ENCODE results near the gene STARD13.
A peak's percentile ranks its signal among the peaks of the same experiment; 100 is the strongest.
"Not testable (repeated sequence)": the region's sequence is repeated elsewhere in the genome, so short reads cannot be mapped to it uniquely, and the experiment has no call there.

The STARD13 gene

GRCh38 chr13:33162725-33163124 lies 122.8 kb downstream of the STARD13 start:
- H3K4me3 ChIP-seq (ENCODE audit: low read depth in 1 of 5, low read length in 5 of 5); H3K4me1 ChIP-seq (ENCODE audit: control insufficient read depth in 5 of 5, insufficient read depth in 5 of 5, low read length in 5 of 5); H3K9me3 ChIP-seq (ENCODE audit: control insufficient read depth in 5 of 5, low read length in 5 of 5); H3K27ac ChIP-seq (ENCODE audit: low read depth, low read length); H3K27me3 ChIP-seq (ENCODE audit: control insufficient read depth in 5 of 5, insufficient read depth in 4 of 5, low read length in 5 of 5); H3K9ac ChIP-seq (ENCODE audit: low read length in 5 of 5): not testable (repeated sequence)
- H3K36me3 ChIP-seq (ENCODE audit: control insufficient read depth in 5 of 5, insufficient read depth in 5 of 5, low read length in 5 of 5) = peaks cover 30 to 48% (median 41%) of the 10 kb centered on the region in 5 donors

GRCh38 chr13:33158816-33159215 lies 126.7 kb downstream of the STARD13 start:
- peaks cover 0 to 3% (median 0%) of the 10 kb centered on the region in 5 donors for H3K9me3 ChIP-seq (ENCODE audit: control insufficient read depth in 5 of 5, low read length in 5 of 5)
- H3K4me3 ChIP-seq (ENCODE audit: low read depth in 1 of 5, low read length in 5 of 5) = no peak overlapping the region
- no peak overlapping the region for H3K9ac ChIP-seq (ENCODE audit: low read length in 5 of 5)
- no peak overlapping the region for H3K27ac ChIP-seq (ENCODE audit: low read depth, low read length)
- peaks cover 0 to 5% (median 0%) of the 10 kb centered on the region in 5 donors for H3K4me1 ChIP-seq (ENCODE audit: control insufficient read depth in 5 of 5, insufficient read depth in 5 of 5, low read length in 5 of 5)
- H3K36me3 ChIP-seq (ENCODE audit: control insufficient read depth in 5 of 5, insufficient read depth in 5 of 5, low read length in 5 of 5) = peaks cover 17 to 50% (median 30%) of the 10 kb centered on the region in 5 donors
- no peaks in the 10 kb centered on the region for H3K27me3 ChIP-seq (ENCODE audit: control insufficient read depth in 5 of 5, insufficient read depth in 4 of 5, low read length in 5 of 5)

- H3K9me3 ChIP-seq (ENCODE audit: control insufficient read depth in 5 of 5, low read length in 5 of 5) = peaks cover 0 to 3% (median 0%) of the 10 kb centered on the region in 5 donors
- H3K4me3 ChIP-seq (ENCODE audit: low read depth in 1 of 5, low read length in 5 of 5) = no peak overlapping the region
- H3K4me1 ChIP-seq (ENCODE audit: control insufficient read depth in 5 of 5, insufficient read depth in 5 of 5, low read length in 5 of 5) = peaks cover 0 to 6% (median 0%) of the 10 kb centered on the region in 5 donors
- peaks cover 20 to 55% (median 30%) of the 10 kb centered on the region in 5 donors for H3K36me3 ChIP-seq (ENCODE audit: control insufficient read depth in 5 of 5, insufficient read depth in 5 of 5, low read length in 5 of 5)
- no peak overlapping the region for H3K27ac ChIP-seq (ENCODE audit: low read depth, low read length)
- H3K27me3 ChIP-seq (ENCODE audit: control insufficient read depth in 5 of 5, insufficient read depth in 4 of 5, low read length in 5 of 5) = no peaks in the 10 kb centered on the region
- no peak overlapping the region for H3K9ac ChIP-seq (ENCODE audit: low read length in 5 of 5)
These were observed 127.3 kb downstream of the STARD13 start for GRCh38 chr13:33158271-33158670.

- Histone ChIP-seq H3K4me3 (ENCODE audit: low read depth in 1 of 5, low read length in 5 of 5) (no peak overlapping the region), H3K4me1 (ENCODE audit: control insufficient read depth in 5 of 5, insufficient read depth in 5 of 5, low read length in 5 of 5) (peaks cover 0 to 6% (median 0%) of the 10 kb centered on the region in 5 donors), H3K27ac (ENCODE audit: low read depth, low read length) (no peak overlapping the region), H3K27me3 (ENCODE audit: control insufficient read depth in 5 of 5, insufficient read depth in 4 of 5, low read length in 5 of 5) (no peaks in the 10 kb centered on the region), H3K9ac (ENCODE audit: low read length in 5 of 5) (no peak overlapping the region), H3K9me3 (ENCODE audit: control insufficient read depth in 5 of 5, low read length in 5 of 5) (no peaks in the 10 kb centered on the region), H3K36me3 (ENCODE audit: control insufficient read depth in 5 of 5, insufficient read depth in 5 of 5, low read length in 5 of 5) (peaks cover 17 to 46% (median 32%) of the 10 kb centered on the region in 5 donors)
These were observed 130.6 kb downstream of the STARD13 start for GRCh38 chr13:33154911-33155310.

GRCh38 chr13:33153421-33154404 lies 131.8 kb downstream of the STARD13 start:
- no peak overlapping the region for H3K4me3 ChIP-seq (ENCODE audit: low read depth in 1 of 5, low read length in 5 of 5)
- no peak overlapping the region for H3K27ac ChIP-seq (ENCODE audit: low read depth, low read length)
- peaks cover 16 to 39% (median 29%) of the 10 kb centered on the region in 5 donors for H3K36me3 ChIP-seq (ENCODE audit: control insufficient read depth in 5 of 5, insufficient read depth in 5 of 5, low read length in 5 of 5)
- peaks cover 0 to 6% (median 0%) of the 10 kb centered on the region in 5 donors for H3K4me1 ChIP-seq (ENCODE audit: control insufficient read depth in 5 of 5, insufficient read depth in 5 of 5, low read length in 5 of 5)
- no peaks in the 10 kb centered on the region for H3K27me3 ChIP-seq (ENCODE audit: control insufficient read depth in 5 of 5, insufficient read depth in 4 of 5, low read length in 5 of 5)
- H3K9ac ChIP-seq (ENCODE audit: low read length in 5 of 5) = no peak overlapping the region
- no peaks in the 10 kb centered on the region for H3K9me3 ChIP-seq (ENCODE audit: control insufficient read depth in 5 of 5, low read length in 5 of 5)

GRCh38 chr13:33152389-33152788 lies 133.2 kb downstream of the STARD13 start:
- Histone ChIP-seq H3K36me3 (ENCODE audit: control insufficient read depth in 5 of 5, insufficient read depth in 5 of 5, low read length in 5 of 5) (peaks cover 6 to 29% (median 17%) of the 10 kb centered on the region in 5 donors), H3K4me1 (ENCODE audit: control insufficient read depth in 5 of 5, insufficient read depth in 5 of 5, low read length in 5 of 5) (peaks cover 0 to 6% (median 0%) of the 10 kb centered on the region in 5 donors), H3K9me3 (ENCODE audit: control insufficient read depth in 5 of 5, low read length in 5 of 5) (no peaks in the 10 kb centered on the region), H3K9ac (ENCODE audit: low read length in 5 of 5) (no peak overlapping the region), H3K27ac (ENCODE audit: low read depth, low read length) (no peak overlapping the region), H3K27me3 (ENCODE audit: control insufficient read depth in 5 of 5, insufficient read depth in 4 of 5, low read length in 5 of 5) (no peaks in the 10 kb centered on the region), H3K4me3 (ENCODE audit: low read depth in 1 of 5, low read length in 5 of 5) (no peak overlapping the region)

- Histone ChIP-seq H3K27me3 (ENCODE audit: control insufficient read depth in 5 of 5, insufficient read depth in 4 of 5, low read length in 5 of 5) (no peaks in the 10 kb centered on the region), H3K4me3 (ENCODE audit: low read depth in 1 of 5, low read length in 5 of 5) (no peak overlapping the region), H3K36me3 (ENCODE audit: control insufficient read depth in 5 of 5, insufficient read depth in 5 of 5, low read length in 5 of 5) (peaks cover 2 to 18% (median 13%) of the 10 kb centered on the region in 5 donors), H3K9ac (ENCODE audit: low read length in 5 of 5) (no peak overlapping the region), H3K27ac (ENCODE audit: low read depth, low read length) (no peak overlapping the region), H3K4me1 (ENCODE audit: control insufficient read depth in 5 of 5, insufficient read depth in 5 of 5, low read length in 5 of 5) (peaks cover 0 to 7% (median 1%) of the 10 kb centered on the region in 5 donors), H3K9me3 (ENCODE audit: control insufficient read depth in 5 of 5, low read length in 5 of 5) (no peaks in the 10 kb centered on the region)
These were observed 134.9 kb downstream of the STARD13 start for GRCh38 chr13:33150662-33151061.

- Histone ChIP-seq H3K9me3 (ENCODE audit: control insufficient read depth in 5 of 5, low read length in 5 of 5) (no peaks in the 10 kb centered on the region), H3K4me1 (ENCODE audit: control insufficient read depth in 5 of 5, insufficient read depth in 5 of 5, low read length in 5 of 5) (peaks cover 0 to 9% (median 3%) of the 10 kb centered on the region in 5 donors), H3K4me3 (ENCODE audit: low read depth in 1 of 5, low read length in 5 of 5) (no peak overlapping the region), H3K27ac (ENCODE audit: low read depth, low read length) (peak overlapping the region; percentile 33), H3K9ac (ENCODE audit: low read length in 5 of 5) (no peak overlapping the region), H3K27me3 (ENCODE audit: control insufficient read depth in 5 of 5, insufficient read depth in 4 of 5, low read length in 5 of 5) (no peaks in the 10 kb centered on the region), H3K36me3 (ENCODE audit: control insufficient read depth in 5 of 5, insufficient read depth in 5 of 5, low read length in 5 of 5) (peaks cover 2 to 16% (median 13%) of the 10 kb centered on the region in 5 donors)
These were observed 135.4 kb downstream of the STARD13 start for GRCh38 chr13:33150126-33150525.

GRCh38 chr13:33147832-33148231 lies 137.7 kb downstream of the STARD13 start:
- H3K36me3 ChIP-seq (ENCODE audit: control insufficient read depth in 5 of 5, insufficient read depth in 5 of 5, low read length in 5 of 5) = peaks cover 0 to 9% (median 2%) of the 10 kb centered on the region in 5 donors
- H3K27me3 ChIP-seq (ENCODE audit: control insufficient read depth in 5 of 5, insufficient read depth in 4 of 5, low read length in 5 of 5) = no peaks in the 10 kb centered on the region
- H3K9me3 ChIP-seq (ENCODE audit: control insufficient read depth in 5 of 5, low read length in 5 of 5) = no peaks in the 10 kb centered on the region
- no peak overlapping the region for H3K4me3 ChIP-seq (ENCODE audit: low read depth in 1 of 5, low read length in 5 of 5)
- H3K27ac ChIP-seq (ENCODE audit: low read depth, low read length) = no peak overlapping the region
- peaks cover 0 to 13% (median 0%) of the 10 kb centered on the region in 5 donors for H3K4me1 ChIP-seq (ENCODE audit: control insufficient read depth in 5 of 5, insufficient read depth in 5 of 5, low read length in 5 of 5)
- H3K9ac ChIP-seq (ENCODE audit: low read length in 5 of 5) = no peak overlapping the region

All from subcutaneous abdominal adipose tissue (tissue), 5 donors.